ENCODE data around the gene HLA-DQA1.
"Not testable (repeated sequence)": the region's sequence is repeated elsewhere in the genome, so short reads cannot be mapped to it uniquely, and the experiment has no call there.

HLA-DQA1 gene

DNA sequence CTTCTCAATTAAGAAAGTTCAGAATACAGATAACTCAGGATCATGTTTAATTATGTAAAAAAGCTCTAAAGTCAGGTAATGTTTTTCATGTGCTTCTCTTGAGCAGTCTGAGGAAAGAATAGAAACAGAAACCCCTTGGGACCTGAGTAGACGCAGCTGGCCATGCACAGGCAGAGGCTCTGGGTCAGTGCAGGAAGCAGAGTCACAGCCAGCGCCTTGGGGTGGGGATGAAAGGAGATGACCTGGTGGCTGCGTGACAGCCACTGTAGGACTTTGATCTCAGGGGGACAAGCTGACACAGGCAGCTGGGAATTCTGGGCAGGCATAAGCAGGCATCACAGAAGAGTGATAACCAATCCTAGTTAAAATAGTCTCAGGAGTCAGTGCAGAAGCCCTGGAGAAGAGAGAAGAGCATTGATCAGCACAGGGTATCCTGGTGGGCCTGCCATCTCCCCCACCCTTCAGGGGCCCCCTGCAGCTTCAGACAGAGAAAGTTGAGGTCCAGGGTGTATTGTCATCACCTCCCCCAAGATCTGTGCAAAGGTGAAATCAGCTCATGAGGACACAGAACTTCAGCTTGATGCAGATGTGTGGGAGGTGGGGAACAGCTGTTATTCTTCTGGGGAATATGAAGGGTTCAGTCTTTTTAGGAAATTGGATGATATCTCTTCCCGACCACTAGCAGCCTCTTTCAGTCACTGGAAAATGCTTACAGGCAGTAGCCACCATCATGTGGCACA, 22.8 kb downstream of the HLA-DQA1 start:
- no peak for DNase-seq

DNA sequence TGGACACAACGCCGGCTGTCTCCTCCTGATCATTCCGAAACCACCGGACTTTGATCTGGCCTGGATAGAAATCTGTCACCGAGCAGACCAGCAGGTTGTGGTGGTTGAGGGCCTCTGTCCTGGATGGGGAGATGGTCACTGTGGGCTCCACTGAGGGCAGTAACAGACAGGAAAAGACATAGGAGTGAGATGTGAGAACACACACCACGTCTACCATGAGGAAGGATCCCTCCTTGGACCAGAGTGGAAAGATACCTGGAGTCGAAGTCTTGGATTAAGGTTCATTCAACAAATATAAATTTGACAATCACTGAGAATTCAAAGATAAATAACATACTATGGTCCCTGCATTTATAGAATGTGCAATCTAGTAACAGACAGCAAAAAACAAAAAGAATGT, 24.9 kb downstream of the HLA-DQA1 start:
- no peak for DNase-seq

DNA sequence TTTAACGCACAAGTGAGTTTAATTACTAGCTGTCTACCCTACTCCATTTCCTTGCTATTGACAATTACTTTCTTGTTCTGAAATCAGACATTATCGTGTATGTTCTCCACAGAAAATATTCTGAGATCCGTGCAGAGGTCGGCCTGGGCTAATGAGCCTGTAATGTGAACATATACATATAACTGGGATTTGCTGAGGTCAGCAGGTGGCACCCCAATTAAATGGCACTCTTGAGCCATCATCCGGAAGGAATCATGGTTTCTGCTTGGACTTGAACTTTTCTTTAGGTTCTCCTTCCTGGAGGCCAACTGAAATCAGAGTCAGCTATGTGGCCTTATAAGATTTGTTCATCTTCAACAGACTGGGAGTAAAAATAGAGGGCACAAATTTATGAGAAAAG, 25.6 kb downstream of the HLA-DQA1 start:
- DNase-seq, result no peak

DNA sequence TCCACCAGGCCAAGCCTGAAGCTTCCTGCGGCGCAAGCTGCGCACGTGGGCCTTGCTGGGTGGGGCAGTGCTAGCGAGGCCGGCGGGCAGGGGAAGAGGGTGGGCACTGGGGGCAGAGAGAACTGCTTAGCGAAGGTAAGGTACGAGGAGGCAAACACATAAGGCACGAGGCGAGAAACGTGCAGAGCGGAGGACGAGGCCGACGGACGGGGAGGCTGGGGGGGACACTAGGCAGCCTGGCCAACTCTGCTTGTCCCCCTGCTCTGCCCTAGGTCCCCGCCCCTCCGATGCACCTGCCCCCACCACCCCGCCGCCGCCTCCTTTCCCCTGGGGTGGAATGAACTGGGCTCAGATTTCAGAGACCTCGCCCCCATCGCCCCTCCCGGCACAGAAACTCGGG, 27.1 kb downstream of the HLA-DQA1 start:
- DNase-seq, result no peak

DNA sequence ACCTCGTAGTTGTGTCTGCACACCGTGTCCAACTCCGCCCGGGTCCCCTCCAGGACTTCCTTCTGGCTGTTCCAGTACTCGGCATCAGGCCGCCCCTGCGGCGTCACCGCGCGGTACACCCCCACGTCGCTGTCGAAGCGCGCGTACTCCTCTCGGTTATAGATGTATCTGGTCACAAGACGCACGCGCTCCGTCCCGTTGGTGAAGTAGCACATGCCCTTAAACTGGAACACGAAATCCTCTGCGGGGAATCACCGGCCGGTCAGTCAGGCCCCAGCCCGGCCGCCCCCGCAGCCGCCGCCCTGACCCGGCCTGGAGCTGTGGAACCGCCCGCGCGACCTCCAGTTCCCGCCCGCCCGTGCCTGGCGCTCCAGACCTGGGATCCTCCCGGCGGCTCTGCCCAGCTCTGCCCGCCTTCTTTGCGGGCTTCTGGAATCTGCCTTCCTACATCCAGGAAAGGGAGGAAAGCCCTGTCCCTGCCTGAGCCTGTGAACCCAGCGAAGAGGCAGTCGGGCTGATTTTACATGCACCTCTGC, 27.7 kb downstream of the HLA-DQA1 start:
- no peak for DNase-seq

DNA sequence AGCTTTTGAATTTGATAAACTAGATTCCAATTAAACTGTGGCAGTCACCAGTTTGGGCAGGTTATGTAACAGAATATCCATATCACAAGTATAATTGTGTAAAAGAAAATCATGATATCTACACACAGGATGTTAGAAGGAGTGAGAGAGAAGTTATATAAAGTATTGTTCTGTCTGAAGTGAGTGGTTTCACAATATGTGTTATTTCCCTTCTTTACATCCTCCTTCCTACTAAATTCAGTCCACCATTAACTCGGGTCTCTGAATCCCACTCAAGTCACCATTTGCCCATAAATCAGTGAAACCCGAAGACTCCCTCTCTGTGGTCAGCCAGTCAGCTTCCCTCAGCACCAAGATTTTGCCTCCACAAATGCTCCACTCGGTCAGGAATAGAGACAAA, 28.5 kb downstream of the HLA-DQA1 start:
- no peak for DNase-seq

DNA sequence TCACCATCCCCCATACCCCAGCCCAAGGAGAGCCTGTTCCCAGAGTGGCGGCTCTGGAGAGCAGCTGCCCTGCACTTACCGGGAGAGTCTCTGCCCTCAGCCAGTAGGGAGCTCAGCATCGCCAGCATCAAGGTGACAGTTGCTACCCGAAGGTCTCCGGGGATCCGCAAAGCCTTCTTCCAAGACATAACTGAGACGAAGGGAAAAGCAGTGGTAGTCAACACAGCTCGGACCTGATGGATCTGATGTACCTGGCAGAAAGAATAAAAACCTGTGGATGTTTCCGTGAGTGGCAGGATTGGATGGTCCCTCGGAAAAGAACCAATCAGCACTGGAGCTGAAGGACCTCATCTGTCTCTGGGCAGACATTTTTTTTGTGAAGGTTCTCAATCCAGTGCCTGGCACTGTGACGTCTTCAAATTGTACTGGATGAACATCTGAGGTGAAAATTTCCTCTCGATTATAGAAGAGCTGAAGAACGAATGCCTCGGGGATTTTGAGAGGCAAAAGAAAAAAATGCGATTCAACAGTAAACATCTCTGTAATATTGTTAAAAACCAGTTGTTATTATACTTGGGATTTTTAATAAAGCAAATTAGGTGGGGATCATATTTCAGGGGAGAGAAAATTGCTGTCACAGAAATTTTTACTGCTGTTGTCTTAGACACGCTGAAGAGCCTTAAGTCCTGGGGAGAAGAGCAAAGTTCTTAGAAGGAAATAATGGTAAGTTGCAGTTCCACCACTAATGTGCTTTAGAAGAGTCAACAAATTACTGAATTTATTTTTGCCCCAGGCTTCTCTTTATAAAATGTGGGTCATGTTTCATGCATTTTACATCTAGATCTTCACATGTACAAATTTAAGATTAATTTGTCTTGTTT, 29.5 kb downstream of the HLA-DQA1 start, which contains the start of gene HLA-DQB1:
TSS of gene HLA-DQB1 (minus strand) at position 238 of the 881 bp plus-strand sequence. CDS start at position 188, 50 bp downstream.
- DNase-seq, result peak; percentile 21

- peak; percentile 84 for DNase-seq
These were observed 31.1 kb downstream of the HLA-DQA1 start for GRCh38 chr6:32668226-32668747.

- DNase-seq, result no peak
These were observed 32.0 kb downstream of the HLA-DQA1 start for GRCh38 chr6:32669240-32669639.

DNA sequence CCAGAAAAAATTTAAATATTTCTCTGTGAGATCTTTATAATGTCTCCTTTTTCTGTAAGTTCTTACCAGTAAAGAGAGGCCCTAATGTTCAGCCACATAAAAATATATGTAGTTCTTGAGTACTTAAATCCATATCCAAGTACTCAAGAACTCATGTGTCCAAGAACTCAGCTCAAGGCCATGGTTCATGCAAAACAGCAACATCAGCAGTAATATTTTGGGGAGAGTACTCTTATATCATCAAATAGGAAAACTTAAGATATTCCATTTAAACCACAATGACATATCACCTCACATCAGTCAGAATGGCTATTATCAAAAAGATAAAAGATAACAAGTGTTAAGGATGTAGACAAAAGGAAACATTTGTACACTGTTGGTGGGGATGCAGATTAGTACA, 32.7 kb downstream of the HLA-DQA1 start:
- no peak for DNase-seq

- not testable (repeated sequence) for DNase-seq
These were observed 34.7 kb downstream of the HLA-DQA1 start for GRCh38 chr6:32671908-32672307.

GRCh38 chr6:32674123-32674522, 36.9 kb downstream of the HLA-DQA1 start:
- DNase-seq, result not testable (repeated sequence)

GRCh38 chr6:32679492-32679891, 42.3 kb downstream of the HLA-DQA1 start:
- no peak for DNase-seq

- no peak for DNase-seq
These were observed 42.8 kb downstream of the HLA-DQA1 start for GRCh38 chr6:32680055-32680454.

GRCh38 chr6:32684246-32684645, 47.0 kb downstream of the HLA-DQA1 start:
- no peak for DNase-seq

- no peak for DNase-seq
These were observed 48.4 kb downstream of the HLA-DQA1 start for GRCh38 chr6:32685603-32686002.

- no peak for DNase-seq
These were observed 52.6 kb downstream of the HLA-DQA1 start for GRCh38 chr6:32689531-32690501.

DNA sequence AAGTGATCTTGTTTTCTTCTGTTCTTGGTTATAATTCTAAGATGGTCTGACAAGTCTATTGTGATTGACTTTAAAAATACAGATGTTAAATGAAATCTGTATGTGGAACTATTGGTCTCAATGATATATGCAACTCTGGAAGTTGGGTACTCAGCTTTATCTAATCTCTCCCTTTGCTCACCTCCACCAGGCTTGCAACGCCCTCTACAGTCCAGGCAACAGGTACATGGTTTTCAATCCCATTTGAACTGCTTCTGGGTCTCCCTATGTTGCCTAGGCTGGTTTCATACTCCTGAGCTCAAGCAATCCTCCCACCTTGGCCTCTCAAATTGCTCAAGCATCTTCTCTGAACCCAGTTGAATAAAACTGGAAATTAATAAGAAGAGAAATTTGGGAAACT, 54.8 kb downstream of the HLA-DQA1 start:
- peak; percentile 7 for DNase-seq

All from NCI-H226 (cell line).